ENCODE data around the gene P4HB.

P4HB gene

DNA sequence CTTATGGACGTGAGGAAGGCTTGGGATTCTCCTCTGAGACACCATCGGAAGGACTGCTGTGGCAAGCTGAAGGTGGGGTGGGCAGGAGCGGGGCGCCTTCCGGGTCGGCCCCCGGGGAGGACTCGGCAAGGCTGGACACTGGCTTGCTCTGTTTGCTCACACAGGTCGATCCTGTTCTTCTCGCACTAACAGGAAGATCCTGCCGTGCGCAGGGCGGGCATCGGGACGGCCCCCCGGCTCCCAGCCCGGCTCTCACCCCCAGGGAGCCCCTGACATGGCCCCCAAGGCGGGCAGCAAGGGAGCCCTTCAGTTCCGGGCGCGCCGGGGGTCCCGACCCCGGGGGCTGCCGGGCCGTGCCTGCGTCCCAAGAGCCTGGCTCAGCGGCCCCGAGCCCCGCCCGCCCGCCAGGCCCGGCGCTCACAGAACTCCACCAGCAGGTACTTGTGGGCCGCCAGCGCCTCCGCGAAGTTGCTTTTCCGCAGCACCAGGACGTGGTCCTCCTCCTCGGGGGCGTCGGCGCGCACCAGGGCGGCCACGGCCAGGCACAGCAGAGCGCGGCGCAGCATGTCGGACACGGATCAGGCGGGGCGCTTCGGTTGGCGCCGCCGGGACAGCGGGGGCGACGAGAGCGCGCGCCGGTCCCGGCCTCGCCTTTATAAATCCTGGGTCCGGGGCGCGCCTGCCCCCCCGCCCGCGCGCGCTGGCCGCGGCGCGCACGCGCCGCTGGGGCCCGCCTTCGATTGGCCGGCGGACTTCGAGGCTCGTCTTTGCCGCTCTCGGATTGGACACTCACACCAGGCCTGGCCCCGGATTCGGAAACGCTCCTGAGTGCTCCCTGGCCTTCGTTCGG lies at the start of gene P4HB:
Gene P4HB, minus strand, starts transcription at position 630 of the 850 bp plus-strand sequence. Its CDS starts 64 bp downstream, at position 566.
- DNase-seq: no peak

DNA sequence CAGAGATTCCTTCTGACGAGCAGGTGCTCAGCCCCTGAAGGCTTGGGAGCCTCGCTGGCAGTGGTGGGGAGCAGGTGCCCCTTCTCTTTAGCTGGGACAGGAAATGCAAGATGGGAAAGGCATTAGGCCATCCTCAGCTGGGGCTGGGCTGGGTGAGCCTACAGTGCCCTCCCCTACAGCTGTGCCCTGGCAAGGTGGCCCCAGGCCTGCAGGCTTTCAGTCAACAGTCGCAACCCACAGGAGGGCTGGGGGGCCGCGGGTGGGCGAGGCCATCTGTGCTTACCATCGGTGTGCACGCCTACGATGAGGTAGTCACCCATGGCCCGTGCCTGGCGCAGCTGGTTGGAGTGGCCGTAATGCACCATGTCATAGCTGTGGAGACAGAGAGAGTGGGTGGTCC lies 48.9 kb upstream of the P4HB start:
- no peak for DNase-seq

DNA sequence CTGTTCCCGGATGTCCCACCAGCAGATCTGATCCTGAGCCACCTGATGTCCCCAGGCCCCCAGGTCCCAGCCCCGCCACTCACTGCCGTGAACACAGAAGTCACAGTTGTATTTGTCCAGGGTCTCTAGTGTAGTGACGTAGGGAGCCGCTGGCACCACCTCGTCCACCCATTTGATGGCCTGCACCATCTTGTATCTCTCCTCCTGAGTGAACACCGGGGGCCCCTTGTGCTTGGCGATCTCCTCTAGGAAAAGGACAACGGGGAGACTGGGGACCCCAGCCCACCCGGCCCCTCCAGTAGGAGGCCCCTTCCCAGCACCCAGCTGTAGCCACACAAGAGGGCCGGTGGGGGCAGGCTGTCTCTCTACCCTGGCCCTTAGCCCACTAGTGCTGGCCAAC lies 48.5 kb upstream of the P4HB start:
- no peak for DNase-seq

DNA sequence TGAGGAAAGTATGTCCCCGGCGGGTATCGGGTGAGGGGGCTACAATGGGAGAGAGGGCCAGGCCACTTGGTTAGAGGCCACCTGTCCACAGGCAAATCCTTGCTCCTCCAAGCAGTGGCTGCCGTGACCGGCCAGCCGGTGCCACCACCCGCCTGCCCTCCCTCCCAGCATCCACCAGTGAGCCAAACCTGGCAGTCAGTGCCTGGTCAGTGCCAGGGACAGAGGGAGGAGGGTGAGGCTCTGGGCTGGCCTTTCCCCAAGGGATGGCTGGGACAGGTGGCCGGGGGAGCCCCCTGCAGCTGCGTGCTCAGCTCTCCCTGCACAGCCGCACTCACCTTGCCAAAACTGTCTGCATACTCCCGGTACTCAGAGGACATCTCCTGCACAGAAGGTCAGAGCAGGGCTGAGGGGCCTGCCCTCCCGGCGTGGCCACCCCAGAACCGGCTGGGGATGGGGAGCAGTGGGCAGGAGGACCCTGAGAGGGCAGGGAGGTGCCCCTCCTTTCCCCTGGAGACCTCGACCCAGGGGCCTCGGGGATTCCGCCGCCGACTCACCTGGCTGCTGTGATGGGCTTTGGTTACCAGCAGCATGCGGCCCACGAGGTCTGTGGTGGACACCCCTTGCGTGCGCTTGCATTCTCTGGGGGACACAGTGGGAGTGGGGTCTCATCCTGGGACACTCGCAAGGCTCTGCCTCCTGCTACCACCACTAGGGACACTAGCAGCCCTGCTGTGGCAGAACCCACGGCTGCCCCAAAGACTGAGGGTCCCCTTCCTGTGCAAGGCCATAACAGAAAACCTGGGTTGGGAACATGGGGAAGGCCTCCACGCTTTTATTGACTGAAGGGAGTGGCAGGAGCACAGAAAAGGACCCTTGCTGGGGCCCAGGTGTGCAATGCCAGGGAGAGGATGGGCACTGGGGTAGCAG lies 47.1 kb upstream of the P4HB start:
- no peak for DNase-seq

GRCh38 chr17:81906476-81907218 lies 46.3 kb upstream of the P4HB start:
- no peak for DNase-seq

DNA sequence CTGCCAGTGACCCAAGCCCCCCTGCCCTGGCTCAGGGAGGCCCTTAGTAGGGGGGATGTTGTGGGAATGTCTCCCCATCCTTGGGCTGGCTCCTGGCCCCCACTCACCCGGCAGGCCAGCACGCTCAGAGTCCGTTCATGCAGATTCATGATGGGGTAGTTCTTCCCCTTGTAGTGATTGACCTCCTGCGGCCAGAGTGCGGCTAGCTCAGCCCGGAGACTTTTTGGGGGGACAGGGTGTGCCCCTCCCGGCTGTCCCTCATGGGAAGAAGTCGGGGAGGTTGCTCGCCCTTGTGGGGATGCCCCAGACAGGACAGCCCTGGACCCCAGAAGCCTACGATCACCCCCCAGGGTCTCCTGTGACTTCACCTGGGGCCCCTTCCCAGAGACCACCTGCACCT lies 45.7 kb upstream of the P4HB start:
- no peak for DNase-seq

GRCh38 chr17:81905424-81905875 lies 45.1 kb upstream of the P4HB start:
- DNase-seq: no peak

DNA sequence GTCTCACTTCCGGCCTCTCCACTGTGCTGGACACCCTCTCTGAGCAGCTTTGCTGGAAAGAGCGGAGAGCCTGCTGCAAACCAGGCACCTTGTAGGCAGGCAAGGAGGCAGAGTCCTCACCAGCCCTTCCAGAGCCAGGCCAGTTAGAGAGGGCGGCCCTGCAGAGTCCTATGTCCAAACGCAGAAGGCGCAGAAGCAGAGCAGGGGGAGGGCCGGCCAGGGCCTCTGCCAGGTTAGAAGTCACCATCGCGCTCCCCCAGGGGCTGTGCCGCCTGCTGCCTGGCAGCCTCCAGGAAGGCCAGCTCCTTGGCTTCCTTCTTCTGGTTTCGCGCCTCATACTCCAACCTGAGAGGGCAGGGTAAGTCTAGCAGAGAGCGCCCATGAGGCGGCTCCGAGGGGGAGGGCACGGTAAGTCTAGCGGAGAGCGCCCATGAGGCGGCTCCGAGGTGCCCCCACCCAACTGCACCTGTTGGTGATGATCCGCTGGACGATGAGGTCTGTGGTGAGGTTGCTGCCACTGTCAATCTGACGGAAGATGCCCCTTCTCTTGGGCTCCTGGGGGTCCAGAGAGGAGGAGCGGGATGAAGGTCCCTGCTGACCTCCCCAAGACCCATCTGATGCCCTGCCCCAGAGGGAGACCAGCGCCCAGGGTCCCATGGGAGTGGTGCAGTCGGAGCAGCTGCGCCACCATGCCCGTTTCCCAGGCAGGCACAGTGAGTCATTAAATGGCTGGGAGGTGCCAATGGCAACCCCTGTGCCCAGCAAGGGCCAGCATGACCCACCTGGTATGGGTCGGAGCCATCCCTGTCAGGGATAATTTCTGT lies 44.5 kb upstream of the P4HB start:
- no peak for DNase-seq

DNA sequence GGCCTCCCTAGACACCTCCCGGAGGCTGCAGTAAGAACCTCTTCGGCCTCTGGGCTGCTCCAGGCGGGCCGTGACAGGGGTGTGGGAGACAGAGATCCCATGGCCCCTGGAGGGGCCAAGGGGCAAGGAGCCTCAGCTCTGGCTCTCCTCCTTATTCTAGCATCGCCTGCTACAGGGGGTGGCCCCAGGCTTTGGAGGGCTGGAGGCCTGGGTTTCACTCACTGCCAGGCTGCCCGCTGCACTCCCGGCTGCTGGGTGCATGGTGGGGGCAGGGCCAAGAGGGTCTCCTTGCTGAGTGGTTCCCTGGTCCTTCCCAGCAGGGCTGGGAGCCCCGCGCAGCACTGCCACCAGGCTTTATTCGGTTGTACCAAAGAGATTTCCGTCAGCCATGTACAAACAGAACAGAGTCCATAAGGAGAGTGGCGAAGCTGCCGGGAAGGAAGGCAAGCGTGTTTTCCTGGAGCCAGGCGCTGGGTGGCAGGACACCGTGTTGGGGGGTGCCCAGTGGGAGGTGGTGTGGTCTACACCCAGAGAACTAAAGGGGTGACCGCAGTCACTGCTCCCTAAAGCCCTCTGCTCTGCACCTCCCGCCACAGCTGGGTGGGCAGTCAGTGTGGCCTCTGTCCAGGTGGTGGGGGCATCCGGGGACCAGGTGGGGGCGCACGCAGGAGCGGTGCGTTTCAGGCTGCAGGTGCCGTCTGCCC lies 43.7 kb upstream of the P4HB start:
- no peak for DNase-seq

DNA sequence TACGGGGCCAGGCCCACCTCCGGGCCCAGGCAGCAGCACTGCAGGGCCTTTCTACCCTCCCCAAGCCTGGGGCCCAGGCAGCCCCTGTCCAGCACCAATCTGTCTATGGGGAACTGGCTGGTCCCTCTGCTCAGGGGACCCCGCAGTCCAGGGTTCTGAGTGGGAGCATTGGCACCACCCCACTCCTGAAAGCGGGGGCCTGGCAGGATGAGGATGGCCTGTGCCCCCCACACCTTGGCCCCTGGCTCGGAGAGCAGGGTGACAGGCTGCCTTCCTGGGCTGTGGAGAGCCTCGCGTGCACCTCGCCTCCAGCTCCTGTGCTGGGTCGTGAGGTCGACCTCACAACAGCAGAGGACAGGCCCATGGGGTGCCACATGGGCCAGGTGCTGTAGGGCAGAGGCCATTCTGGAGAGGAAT lies 43.1 kb upstream of the P4HB start:
- no peak for DNase-seq

DNA sequence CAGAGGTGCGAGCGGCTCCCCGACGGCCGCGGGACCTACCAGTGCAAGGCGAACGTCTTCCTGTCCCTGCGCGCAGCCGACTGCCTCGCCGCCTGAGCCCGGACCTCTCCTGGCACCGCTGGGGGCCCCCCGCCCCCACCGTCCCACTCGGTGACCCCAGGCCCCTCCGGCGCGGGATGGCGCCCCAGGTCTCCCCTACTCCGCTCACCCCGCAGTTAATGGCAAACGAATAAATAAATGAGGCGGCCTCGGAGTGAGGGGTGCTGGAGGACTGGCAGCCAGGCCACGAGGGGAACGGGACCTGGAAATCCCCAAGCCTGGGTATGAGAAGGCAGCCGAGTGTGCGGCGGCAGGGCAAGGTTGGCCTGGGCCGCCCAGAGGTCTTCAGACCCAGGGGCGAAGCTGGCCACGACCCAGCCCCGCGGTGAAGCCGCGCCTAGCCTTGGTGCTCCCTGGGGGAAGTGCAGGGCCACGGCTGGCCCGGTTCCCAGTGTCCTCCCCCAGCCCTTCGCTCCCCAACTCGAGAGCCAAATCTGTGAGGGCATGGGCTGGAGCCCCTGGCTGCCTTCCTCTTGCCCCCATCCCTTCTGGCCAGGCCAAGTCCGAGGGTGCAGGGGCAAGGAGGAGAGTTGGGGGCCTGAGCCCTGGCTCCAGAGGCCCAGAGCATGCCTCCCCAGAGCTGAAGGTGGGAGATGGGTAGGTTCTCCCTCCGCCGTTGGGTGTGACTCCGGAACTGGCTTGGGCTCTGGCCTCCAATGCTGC lies 42.5 kb upstream of the P4HB start:
- no peak for DNase-seq

DNA sequence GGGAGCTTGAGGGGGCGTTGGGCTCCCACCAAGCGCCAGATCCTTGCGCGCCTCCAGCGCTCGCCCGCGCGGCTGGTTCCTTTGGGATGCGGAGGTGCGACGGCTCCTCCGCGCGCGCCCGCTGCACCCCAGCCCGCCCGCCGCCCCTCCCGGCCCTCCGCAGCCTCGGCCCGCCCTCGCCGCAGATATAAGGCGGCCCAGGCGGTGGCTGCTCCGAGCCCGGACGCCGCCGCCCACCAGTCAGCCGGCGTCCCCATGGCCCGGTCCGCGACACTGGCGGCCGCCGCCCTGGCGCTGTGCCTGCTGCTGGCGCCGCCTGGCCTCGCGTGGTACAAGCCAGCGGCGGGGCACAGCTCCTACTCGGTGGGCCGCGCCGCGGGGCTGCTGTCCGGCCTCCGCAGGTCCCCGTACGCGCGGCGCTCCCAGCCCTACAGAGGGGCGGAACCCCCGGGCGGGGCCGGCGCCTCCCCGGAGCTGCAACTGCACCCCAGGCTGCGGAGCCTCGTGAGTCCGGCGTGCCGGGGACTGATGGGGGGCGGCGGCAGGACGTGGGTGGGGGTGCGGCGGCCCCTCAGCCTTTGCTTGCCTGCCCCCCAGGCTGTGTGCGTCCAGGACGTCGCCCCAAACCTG lies 41.8 kb upstream of the P4HB start, which contains the start of gene NPB:
Gene NPB, plus strand, starts transcription at position 216 of the 630 bp plus-strand sequence. Its CDS starts 40 bp downstream, at position 256.
- DNase-seq: no peak

- no peak for DNase-seq
These were observed 41.1 kb upstream of the P4HB start for GRCh38 chr17:81901167-81902022.

- no peak for DNase-seq
These were observed 40.0 kb upstream of the P4HB start for GRCh38 chr17:81900181-81900820.

- DNase-seq: no peak
These were observed 39.3 kb upstream of the P4HB start for GRCh38 chr17:81899514-81900166.

GRCh38 chr17:81898885-81899284 lies 38.5 kb upstream of the P4HB start:
- DNase-seq: no peak

GRCh38 chr17:81898029-81898866 lies 37.9 kb upstream of the P4HB start:
- no peak for DNase-seq

Measured in CD4-positive, alpha-beta T cell treated with Interleukin-15 for 1 hour (primary cell).